Endothelial cell of umbilical vein (primary cell): ENCODE results near the gene PLXND1. TPM values are rescaled to one million over a fixed set of nuclear protein-coding genes. Genes with fewer than 3 reads are reported as not detected.

Experiments
- BruUV-seq: library from RNA; stranded (reverse); fragments of 400-500 nt; replicated peaks from 2 replicates; lab custom pipeline; 2021; lab: Mats Ljungman, UMichigan
- CTCF ChIA-PET: fragments of 300-600, 350-600 bp; sonication (Branson Sonifier 250); formaldehyde crosslinking; loops from one replicate; lab custom pipeline; 2021; ENCODE audit warnings: antibody characterized with exemption, inconsistent platforms; lab: Charles Lee
- POLR2A ChIA-PET: fragments of 300-600, 350-600 bp; sonication (Branson Sonifier 250); formaldehyde crosslinking; loops from one replicate; lab custom pipeline; 2021; ENCODE audit warnings: antibody characterized with exemption, inconsistent platforms; lab: Charles Lee
- DNase-seq: peaks from one replicate; pipeline ENCODE4 v3.0.0-alpha.2; 2011; ENCODE audit warnings: low read depth, low spot score
- FAIRE-seq: peaks from 2 replicates; lab custom pipeline; 2011; peaks lifted over from hg19 to GRCh38; lab: Jason Lieb, UNC
- H2AFZ ChIP-seq: 2 replicates; pipeline ENCODE4 v1.6.0; 2012; ENCODE audit warnings: low read depth, low read length, control low read depth, inconsistent platforms
- H3K27ac ChIP-seq: 2 replicates; pipeline ENCODE4 v1.5.1; 2011; ENCODE audit warnings: low read depth, mild to moderate bottlenecking, control low read depth, low read length, moderate library complexity; ENCODE audit not compliant: insufficient read depth
- H3K27me3 ChIP-seq, 2 experiments: 2 replicates each; pipeline versions ENCODE4 v1.6.0 to v1.6.1; 2011; ENCODE audit warnings: low read length in 2 of 2, mixed read lengths in 1 of 2; ENCODE audit not compliant: control insufficient read depth in 2 of 2, insufficient read depth in 2 of 2
- H3K36me3 ChIP-seq, 2 experiments: 2 replicates in 1 of 2; 3 replicates in 1 of 2; pipeline ENCODE4 v1.5.1; 2011; ENCODE audit warnings: low read length in 2 of 2, mild to moderate bottlenecking in 1 of 2, moderate library complexity in 1 of 2; ENCODE audit not compliant: control insufficient read depth in 2 of 2, insufficient read depth in 2 of 2; ENCODE audit errors: extremely low read depth in 1 of 2
- H3K4me1 ChIP-seq: 3 replicates; pipeline ENCODE4 v1.5.1; 2011; ENCODE audit warnings: mild to moderate bottlenecking, low read length; ENCODE audit not compliant: control insufficient read depth, insufficient read depth; ENCODE audit errors: extremely low read depth
- H3K4me2 ChIP-seq: 2 replicates; pipeline ENCODE4 v1.6.1; 2011; ENCODE audit warnings: low read length, control low read depth, mixed read lengths; ENCODE audit not compliant: insufficient read depth
- H3K4me3 ChIP-seq, 3 experiments: fragments of 200-600 bp in 1 of 3; sonication (generic), shearing (Covaris generic) in 1 of 3; replicated peaks in 1 of 3; 2 replicates each; pipeline ENCODE4 v1.5.1; 2011 to 2016; ENCODE audit warnings: control low read depth in 3 of 3, low read length in 3 of 3, mild to moderate bottlenecking in 2 of 3, inconsistent platforms in 1 of 3, low read depth in 1 of 3, moderate library complexity in 1 of 3; ENCODE audit not compliant: insufficient read depth in 1 of 3
- H3K79me2 ChIP-seq: 2 replicates; pipeline ENCODE4 v1.6.0; 2012; ENCODE audit warnings: low read length, inconsistent platforms; ENCODE audit not compliant: control insufficient read depth, insufficient read depth
- H3K9ac ChIP-seq: replicated peaks from 2 replicates; pipeline ENCODE3; 2011; ENCODE audit warnings: low read length, control low read depth; ENCODE audit not compliant: insufficient read depth; ENCODE audit errors: extremely low read depth
- H3K9me1 ChIP-seq: replicated peaks from 3 replicates; pipeline ENCODE4 v1.6.0; 2011; ENCODE audit warnings: mild to moderate bottlenecking, low read length; ENCODE audit not compliant: control insufficient read depth, insufficient read depth; ENCODE audit errors: extremely low read depth
- H3K9me3 ChIP-seq: replicated peaks from 2 replicates; pipeline ENCODE4 v1.5.1; 2012; ENCODE audit warnings: low read length, inconsistent platforms; ENCODE audit not compliant: control insufficient read depth, insufficient read depth
- H4K20me1 ChIP-seq: replicated peaks from 2 replicates; pipeline ENCODE3; 2011; ENCODE audit warnings: mild to moderate bottlenecking, low read length; ENCODE audit not compliant: control insufficient read depth, insufficient read depth; ENCODE audit errors: extremely low read depth
- EZH2 ChIP-seq: IDR thresholded peaks from 2 replicates; pipeline ENCODE4 v1.6.1; 2012; ENCODE audit warnings: borderline replicate concordance, low read depth, mild to moderate bottlenecking, moderate library complexity, low read length, inconsistent platforms; ENCODE audit not compliant: severe bottlenecking
- GATA2 ChIP-seq: IDR thresholded peaks from 2 replicates; pipeline ENCODE4 v1.7.0; 2011; ENCODE audit warnings: low read depth, mild to moderate bottlenecking, moderate library complexity, mixed read lengths, low read length; ENCODE audit not compliant: insufficient read length, insufficient read depth
- JUN ChIP-seq: IDR thresholded peaks from 2 replicates; pipeline ENCODE4 v1.6.1; 2011; ENCODE audit warnings: borderline replicate concordance, low read depth; ENCODE audit not compliant: insufficient read length, insufficient read depth
- MAX ChIP-seq: IDR thresholded peaks from 2 replicates; pipeline ENCODE4 v1.6.1; 2011; ENCODE audit not compliant: insufficient read depth, insufficient read length
- MYC ChIP-seq: IDR thresholded peaks from one replicate; pipeline ENCODE4 v1.6.1; 2011; ENCODE audit warnings: mild to moderate bottlenecking, low read depth, low read length
- POLR2AphosphoS5 ChIP-seq: IDR thresholded peaks from 2 replicates; pipeline ENCODE4 v1.6.1; 2012; ENCODE audit warnings: low read depth, mild to moderate bottlenecking, control low read depth, low read length, moderate library complexity; ENCODE audit not compliant: insufficient read depth
- dilution Hi-C: fragments of 300-500 bp; cut with MboI; formaldehyde crosslinking; loops from one replicate; pipeline ENCODE4 v1.15.0; 2019; ENCODE audit warnings: low sequenced_read_pairs; ENCODE audit not compliant: extremely low pct_ligation_motif_present
- intact Hi-C: fragments of 100-400 bp; cut with micrococcal nuclease; formaldehyde crosslinking; loops from one replicate; pipeline ENCODE4 v1.10.0; 2022
- polyA plus RNA-seq, 4 experiments: library from polyadenylated mRNA; depleted of rRNA in 3 of 4; stranded (reverse) in 3 of 4; unstranded in 1 of 4; fragments of >200 nt; gene quantifications; 2 replicates each; pipeline versions ENCODE4 v1.2.1 to v1.2.3, GENCODE V29; 2011 to 2012; ENCODE audit warnings: missing spikeins in 1 of 4
- total RNA-seq: library from RNA; stranded (reverse); gene quantifications from 2 replicates; pipeline ENCODE4 v1.2.3, GENCODE V29; 2021

Gene PLXND1
- total and polyA plus RNA-seq, 2 donors (not counting 3 experiments of a cell fraction or from before 2014, with no cell fraction given), result 300 to 834 TPM

- DNase-seq (peak; percentile 57), FAIRE-seq (no peak)
- no peak for TF ChIP-seq JUN
- TF ChIP-seq GATA2, result no peak
- no peak for TF ChIP-seq MYC
- TF ChIP-seq EZH2, result no peak
- no peak for TF ChIP-seq MAX
- no peak for TF ChIP-seq POLR2AphosphoS5
- ChIA-PET POLR2A (interaction anchor here (1.2 to 2.1 kb wide), 2 partner anchors 11 to 105 kb away, joined by 4 to 5 read pairs; no protein-coding TSS in a partner anchor), CTCF (interaction anchor here (0.8 to 3.6 kb wide), 7 partner anchors 8 to 214 kb away, joined by 3 to 44 read pairs (median 15); partner anchors contain the start of gene PLXND1)
- Histone ChIP-seq H3K36me3 (no peaks in the 10 kb centered on the region), H3K9me3 (no peaks in the 10 kb centered on the region), H2AFZ (no peak overlapping the region), H3K4me3 (peak overlapping the region in 1 of 3 experiments; percentile 10), H3K79me2 (peaks cover 97% of the 10 kb centered on the region), H3K27ac (peak overlapping the region; percentile 91), H4K20me1 (no peaks in the 10 kb centered on the region), H3K27me3 (no peaks in the 10 kb centered on the region), H3K9me1 (no peaks in the 10 kb centered on the region), H3K4me1 (peaks cover 96% of the 10 kb centered on the region), H3K9ac (peak overlapping the region; percentile 69), H3K4me2 (peak overlapping the region; percentile 55)
- intact Hi-C loops, result loop anchor here (2.0 to 5.0 kb wide), 3 partner anchors 37 to 215 kb away; partner anchors contain the start of gene IFT122
- BruUV-seq, result no TSS peak
- dilution Hi-C loops, result no loop called here
These were observed 9.1 kb downstream of the PLXND1 start for GRCh38 chr3:129597087-129597999.
